Epithelial cell of esophagus (primary cell): ENCODE measurements around the gene PPP1R26.
"Not testable (repeated sequence)": the region's sequence is repeated elsewhere in the genome, so short reads cannot be mapped to it uniquely, and the experiment has no call there.

Experiments used
- DNase-seq: peaks from one replicate; pipeline ENCODE4 v3.0.0; 2010; ENCODE audit warnings: low read depth
- H3K4me3 ChIP-seq: 2 replicates; pipeline ENCODE4 v1.5.1; 2011; ENCODE audit warnings: mild to moderate bottlenecking, low read length, control low read depth
- CTCF ChIP-seq: IDR thresholded peaks from 2 replicates; pipeline ENCODE4 v1.5.1; 2011; ENCODE audit warnings: low read depth, mild to moderate bottlenecking, low read length, control low read depth, inconsistent platforms; ENCODE audit not compliant: insufficient read depth; ENCODE audit errors: missing control alignments

The PPP1R26 gene

GRCh38 chr9:135508211-135508820, 28.7 kb downstream of the PPP1R26 start:
- DNase-seq = no peak
- TF ChIP-seq CTCF = no peak

GRCh38 chr9:135509458-135509857, 29.9 kb downstream of the PPP1R26 start:
- no peak for DNase-seq
- no peak for TF ChIP-seq CTCF
- no peak overlapping the region for H3K4me3 ChIP-seq

More at GRCh38 chr9:135508211-135508820, 28.7 kb downstream of the PPP1R26 start:
- H3K4me3 ChIP-seq = no peak overlapping the region

GRCh38 chr9:135512241-135512603, 32.6 kb downstream of the PPP1R26 start:
- H3K4me3 ChIP-seq = no peak overlapping the region
- TF ChIP-seq CTCF = no peak
- no peak for DNase-seq

- no peak for DNase-seq
- TF ChIP-seq CTCF = no peak
- no peak overlapping the region for H3K4me3 ChIP-seq
Observed at GRCh38 chr9:135512904-135513303, 33.3 kb downstream of the PPP1R26 start.

- no peak overlapping the region for H3K4me3 ChIP-seq
- DNase-seq = no peak
- TF ChIP-seq CTCF = no peak
Observed at GRCh38 chr9:135513351-135513846, 33.8 kb downstream of the PPP1R26 start.

- H3K4me3 ChIP-seq, DNase-seq: not testable (repeated sequence)
Observed at GRCh38 chr9:135513906-135514305, 34.3 kb downstream of the PPP1R26 start.

GRCh38 chr9:135514342-135515082, 34.9 kb downstream of the PPP1R26 start:
- no peak for DNase-seq
- TF ChIP-seq CTCF = no peak
- no peak overlapping the region for H3K4me3 ChIP-seq
